ENCODE measurements around the gene PARD6G. TPM values are rescaled to one million over a fixed set of nuclear protein-coding genes. Genes with fewer than 3 reads are reported as not detected.

PARD6G gene
- total RNA-seq, 2 experiments from 2014 or later = 0.10 TPM; not detected in 1

DNA sequence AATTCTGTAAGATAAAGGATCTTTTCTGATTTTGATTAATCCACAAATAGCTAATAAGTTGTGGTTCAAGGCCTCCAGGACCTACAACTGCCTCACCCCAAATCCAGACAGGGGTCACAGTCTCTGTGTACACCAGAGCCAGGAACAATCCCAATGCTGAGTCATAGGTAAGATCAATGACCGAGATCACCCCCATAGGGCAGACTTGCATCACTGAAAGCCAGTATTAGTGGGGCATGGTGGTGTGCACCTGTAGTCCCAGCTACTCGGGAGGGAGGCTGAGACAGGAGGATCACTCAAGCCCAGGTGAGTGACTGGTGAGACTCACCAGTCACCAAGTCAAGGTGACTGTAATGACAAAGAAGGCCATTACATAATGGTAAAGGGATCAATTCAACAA is 12.9 kb downstream of the PARD6G start:
- Mint-ChIP-seq H3K36me3 (ENCODE audit: low read depth) (no peaks in the 10 kb centered on the region), H3K27ac (no peak overlapping the region), H3K27me3 (ENCODE audit: low read depth) (peaks cover 15% of the 10 kb centered on the region), H3K4me3 (no peak overlapping the region), H3K9me3 (peaks cover 2% of the 10 kb centered on the region), H3K4me1 (ENCODE audit: low read depth) (no peaks in the 10 kb centered on the region)
- intact Hi-C loops (cut with micrococcal nuclease) = no loop called here
- DNase-seq = no peak
- CTCF ChIA-PET = interaction anchor here (0.5 kb wide), 1 partner anchor 80 kb away, joined by 4 read pairs; no protein-coding TSS in a partner anchor

DNA sequence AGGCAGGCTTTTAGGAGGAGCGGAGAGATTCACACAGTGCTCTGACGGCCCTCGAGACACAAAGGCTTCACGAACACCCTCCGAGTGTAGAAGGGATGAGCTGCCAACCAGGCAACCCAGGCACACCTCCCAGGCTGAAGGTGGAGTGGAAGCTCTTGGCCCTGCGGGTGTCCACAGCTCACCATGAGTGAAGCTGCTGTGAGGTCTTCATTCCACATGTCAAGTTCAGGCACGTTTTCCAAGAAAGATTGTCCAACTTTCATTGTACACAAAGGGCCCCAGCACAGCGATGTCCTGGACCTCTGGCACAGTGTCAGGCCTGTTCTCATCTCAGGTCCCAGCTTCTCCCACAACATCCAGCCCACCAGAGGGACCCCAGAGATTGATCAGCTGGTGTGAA is 13.4 kb downstream of the PARD6G start:
- H3K36me3 Mint-ChIP-seq (ENCODE audit: low read depth) = no peaks in the 10 kb centered on the region
- CTCF ChIA-PET = interaction anchor here (0.5 kb wide), 1 partner anchor 79 kb away, joined by 4 read pairs; no protein-coding TSS in a partner anchor
- H3K9me3 Mint-ChIP-seq = peaks cover 2% of the 10 kb centered on the region
- H3K4me3 Mint-ChIP-seq = no peak overlapping the region
- no peak for DNase-seq
- H3K27ac Mint-ChIP-seq = no peak overlapping the region
- H3K4me1 Mint-ChIP-seq (ENCODE audit: low read depth) = no peaks in the 10 kb centered on the region
- intact Hi-C loops (cut with micrococcal nuclease) = no loop called here
- peaks cover 15% of the 10 kb centered on the region for H3K27me3 Mint-ChIP-seq (ENCODE audit: low read depth)

- Mint-ChIP-seq H3K27me3 (ENCODE audit: low read depth) (peaks cover 15% of the 10 kb centered on the region), H3K4me1 (ENCODE audit: low read depth) (no peaks in the 10 kb centered on the region), H3K9me3 (peaks cover 2% of the 10 kb centered on the region), H3K4me3 (no peak overlapping the region), H3K36me3 (ENCODE audit: low read depth) (no peaks in the 10 kb centered on the region), H3K27ac (no peak overlapping the region)
- intact Hi-C loops (cut with micrococcal nuclease) = no loop called here
- no peak for DNase-seq
- CTCF ChIA-PET = no interaction called here
Measured at GRCh38 chr18:80233201-80233835, 14.0 kb downstream of the PARD6G start.

- Mint-ChIP-seq H3K4me1 (ENCODE audit: low read depth) (no peaks in the 10 kb centered on the region), H3K36me3 (ENCODE audit: low read depth) (no peaks in the 10 kb centered on the region), H3K27me3 (ENCODE audit: low read depth) (peaks cover 15% of the 10 kb centered on the region), H3K27ac (no peak overlapping the region), H3K4me3 (no peak overlapping the region), H3K9me3 (peaks cover 2% of the 10 kb centered on the region)
- CTCF ChIA-PET = no interaction called here
- intact Hi-C loops (cut with micrococcal nuclease) = no loop called here
- DNase-seq = no peak
Measured at GRCh38 chr18:80232710-80233109, 14.6 kb downstream of the PARD6G start.

GRCh38 chr18:80232030-80232429 is 15.3 kb downstream of the PARD6G start:
- Mint-ChIP-seq H3K27ac (no peak overlapping the region), H3K27me3 (ENCODE audit: low read depth) (peaks cover 15% of the 10 kb centered on the region), H3K9me3 (peaks cover 2% of the 10 kb centered on the region), H3K4me3 (no peak overlapping the region), H3K4me1 (ENCODE audit: low read depth) (no peaks in the 10 kb centered on the region), H3K36me3 (ENCODE audit: low read depth) (no peaks in the 10 kb centered on the region)
- CTCF ChIA-PET = no interaction called here
- intact Hi-C loops (cut with micrococcal nuclease) = no loop called here
- no peak for DNase-seq

- H3K27ac Mint-ChIP-seq = no peak overlapping the region
- H3K4me3 Mint-ChIP-seq = no peak overlapping the region
- peaks cover 12% of the 10 kb centered on the region for H3K27me3 Mint-ChIP-seq (ENCODE audit: low read depth)
- no peaks in the 10 kb centered on the region for H3K36me3 Mint-ChIP-seq (ENCODE audit: low read depth)
- no peaks in the 10 kb centered on the region for H3K4me1 Mint-ChIP-seq (ENCODE audit: low read depth)
- DNase-seq = no peak
- intact Hi-C loops (cut with micrococcal nuclease) = no loop called here
- CTCF ChIA-PET = no interaction called here
- H3K9me3 Mint-ChIP-seq = no peaks in the 10 kb centered on the region
Measured at GRCh38 chr18:80231616-80232015, 15.7 kb downstream of the PARD6G start.

- Mint-ChIP-seq H3K27me3 (ENCODE audit: low read depth) (peaks cover 8% of the 10 kb centered on the region), H3K9me3 (no peaks in the 10 kb centered on the region), H3K27ac (no peak overlapping the region), H3K36me3 (ENCODE audit: low read depth) (no peaks in the 10 kb centered on the region), H3K4me3 (no peak overlapping the region), H3K4me1 (ENCODE audit: low read depth) (no peaks in the 10 kb centered on the region)
- CTCF ChIA-PET = no interaction called here
- intact Hi-C loops (cut with micrococcal nuclease) = no loop called here
- no peak for DNase-seq
Measured at GRCh38 chr18:80231151-80231550, 16.2 kb downstream of the PARD6G start.

GRCh38 chr18:80229766-80230745 is 17.3 kb downstream of the PARD6G start:
- H3K9me3 Mint-ChIP-seq = no peaks in the 10 kb centered on the region
- DNase-seq = no peak
- H3K27me3 Mint-ChIP-seq (ENCODE audit: low read depth) = peaks cover 7% of the 10 kb centered on the region
- no peaks in the 10 kb centered on the region for H3K36me3 Mint-ChIP-seq (ENCODE audit: low read depth)
- no peak overlapping the region for H3K27ac Mint-ChIP-seq
- no peaks in the 10 kb centered on the region for H3K4me1 Mint-ChIP-seq (ENCODE audit: low read depth)
- intact Hi-C loops (cut with micrococcal nuclease) = no loop called here
- H3K4me3 Mint-ChIP-seq = no peak overlapping the region
- CTCF ChIA-PET = no interaction called here

- peaks cover 7% of the 10 kb centered on the region for H3K27me3 Mint-ChIP-seq (ENCODE audit: low read depth)
Measured at GRCh38 chr18:80229363-80229762, 18.0 kb downstream of the PARD6G start.

DNA sequence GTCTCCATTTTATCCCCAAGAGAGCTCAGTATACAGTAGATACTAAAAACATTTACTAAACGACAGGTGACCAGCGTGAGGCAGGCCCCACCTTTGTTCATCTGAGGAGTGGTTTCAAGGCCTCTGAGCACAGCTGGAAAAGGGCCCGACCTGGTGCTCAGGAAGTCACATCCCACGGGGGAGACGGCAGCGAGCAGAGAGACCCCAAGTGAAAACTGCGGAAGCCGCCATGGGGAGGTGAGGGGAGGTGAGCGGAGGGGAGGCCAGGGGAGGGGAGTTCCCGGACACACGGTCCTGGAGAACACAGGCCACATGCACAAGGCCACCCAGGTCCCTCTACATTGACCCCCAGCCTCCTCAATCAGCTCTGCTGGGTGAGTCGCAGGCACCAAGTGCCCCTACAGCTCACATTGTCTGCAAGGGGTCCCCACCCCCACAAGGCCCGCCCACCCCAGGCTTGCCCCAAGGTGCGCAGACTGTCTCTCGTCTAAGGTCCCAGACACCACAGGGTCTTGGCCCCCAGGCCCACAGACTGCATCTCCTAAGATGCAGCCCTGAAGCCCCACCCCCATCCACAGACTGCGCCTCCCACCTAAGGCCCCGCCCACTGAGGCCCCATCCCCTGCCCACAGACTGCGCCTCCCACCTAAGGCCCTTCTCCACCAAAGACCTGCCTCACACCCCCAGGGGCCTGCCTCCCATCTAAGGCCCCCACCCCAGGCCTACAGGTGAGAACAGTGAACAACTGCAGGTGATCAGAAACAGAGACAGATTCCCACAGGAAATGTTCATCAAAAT is 19.1 kb downstream of the PARD6G start:
- Mint-ChIP-seq H3K36me3 (ENCODE audit: low read depth) (no peaks in the 10 kb centered on the region), H3K4me3 (no peak overlapping the region), H3K27ac (no peak overlapping the region), H3K4me1 (ENCODE audit: low read depth) (no peaks in the 10 kb centered on the region), H3K27me3 (ENCODE audit: low read depth) (peaks cover 3% of the 10 kb centered on the region), H3K9me3 (no peaks in the 10 kb centered on the region)
- DNase-seq = no peak
- CTCF ChIA-PET = no interaction called here
- intact Hi-C loops (cut with micrococcal nuclease) = no loop called here

More at GRCh38 chr18:80229363-80229762, 18.0 kb downstream of the PARD6G start:
- DNase-seq = no peak
- CTCF ChIA-PET = no interaction called here
- Mint-ChIP-seq H3K9me3 (no peaks in the 10 kb centered on the region), H3K4me3 (no peak overlapping the region), H3K4me1 (ENCODE audit: low read depth) (no peaks in the 10 kb centered on the region), H3K27ac (no peak overlapping the region), H3K36me3 (ENCODE audit: low read depth) (no peaks in the 10 kb centered on the region)
- intact Hi-C loops (cut with micrococcal nuclease) = no loop called here

- no peaks in the 10 kb centered on the region for H3K4me1 Mint-ChIP-seq (ENCODE audit: low read depth)
- H3K36me3 Mint-ChIP-seq (ENCODE audit: low read depth) = no peaks in the 10 kb centered on the region
- intact Hi-C loops (cut with micrococcal nuclease) = no loop called here
- CTCF ChIA-PET = no interaction called here
- no peak for DNase-seq
- no peak overlapping the region for H3K4me3 Mint-ChIP-seq
- no peaks in the 10 kb centered on the region for H3K9me3 Mint-ChIP-seq
- H3K27ac Mint-ChIP-seq = no peak overlapping the region
- H3K27me3 Mint-ChIP-seq (ENCODE audit: low read depth) = peaks cover 2% of the 10 kb centered on the region
Measured at GRCh38 chr18:80227472-80227871, 19.8 kb downstream of the PARD6G start.

- Mint-ChIP-seq H3K4me1 (ENCODE audit: low read depth) (no peaks in the 10 kb centered on the region), H3K27me3 (ENCODE audit: low read depth) (peaks cover 8% of the 10 kb centered on the region), H3K4me3 (no peak overlapping the region), H3K9me3 (no peaks in the 10 kb centered on the region), H3K36me3 (ENCODE audit: low read depth) (no peaks in the 10 kb centered on the region), H3K27ac (no peak overlapping the region)
- DNase-seq = no peak
- intact Hi-C loops (cut with micrococcal nuclease) = no loop called here
- CTCF ChIA-PET = interaction anchor here (0.7 kb wide), 1 partner anchor 82 kb away, joined by 3 read pairs; no protein-coding TSS in a partner anchor
Measured at GRCh38 chr18:80225685-80226084, 21.6 kb downstream of the PARD6G start.
